ENCODE measurements around the gene BST2. TPM values are rescaled to one million over a fixed set of nuclear protein-coding genes. Genes with fewer than 3 reads are reported as not detected.

The BST2 gene
- total and polyA plus RNA-seq, 10 of the 15 experiments (the other 5 are each of a cell fraction or from before 2014, with no cell fraction given): 16.6 to 372 (median 264) TPM

DNA sequence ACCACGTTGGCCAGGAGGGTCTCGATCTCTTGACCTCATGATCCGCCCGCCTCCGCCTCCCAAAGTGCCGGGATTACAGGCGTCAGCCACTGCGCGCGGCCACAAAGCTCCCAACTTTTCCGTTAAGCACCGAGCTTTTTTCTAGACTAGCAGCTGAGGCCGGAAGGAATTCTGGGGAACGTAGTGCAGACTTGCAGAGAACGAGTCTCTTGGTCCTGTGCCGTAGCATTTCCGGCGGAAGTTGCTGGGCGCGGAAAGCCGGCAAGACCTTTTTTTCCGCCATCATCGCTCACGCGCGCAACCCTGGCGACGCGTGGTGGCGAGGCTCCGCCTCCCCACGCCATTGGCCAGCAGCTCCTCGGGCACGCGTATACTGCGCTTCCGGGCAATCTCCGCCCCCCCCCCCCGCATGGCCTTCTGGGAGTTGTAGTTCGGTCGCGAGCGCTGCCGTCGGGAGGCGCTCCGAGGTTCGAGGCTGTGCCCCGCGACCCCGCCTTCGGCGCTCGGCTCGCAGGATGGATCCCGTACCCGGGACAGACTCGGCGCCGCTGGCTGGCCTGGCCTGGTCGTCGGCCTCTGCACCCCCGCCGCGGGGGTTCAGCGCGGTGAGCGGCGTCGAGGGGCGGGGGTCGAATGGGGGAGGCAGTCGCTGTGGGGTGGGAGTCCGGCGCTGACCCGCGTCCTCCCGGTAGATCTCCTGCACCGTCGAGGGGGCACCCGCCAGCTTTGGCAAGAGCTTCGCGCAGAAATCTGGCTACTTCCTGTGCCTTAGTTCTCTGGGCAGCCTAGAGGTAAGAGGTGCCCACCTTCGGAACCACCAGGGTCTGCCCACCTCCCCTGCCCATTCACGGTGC is 14.4 kb upstream of the BST2 start, which contains the start of gene MVB12A (continued):
- TF ChIP-seq RB1 (IDR thresholded peaks at IDR 0.05; ENCODE audit: borderline replicate concordance) (0 out of 2 replicates have a peak, but pooled peaks have one; percentile 31), TBL1XR1 (IDR thresholded peaks at IDR 0.05; ENCODE audit: low read depth, low read length) (0 out of 2 replicates have a peak, but pooled peaks have one; percentile 6), E2F8 (IDR thresholded peaks at IDR 0.05; ENCODE audit: low read depth, partially characterized antibody) (peak; percentile 82), POLR2A (IDR thresholded peaks at IDR 0.05; ENCODE audit: low read depth, low read length) (peak; percentile 67), ELK1 (IDR thresholded peaks at IDR 0.05; ENCODE audit: low read depth, low read length) (peak; percentile 84), CREM (IDR thresholded peaks at IDR 0.05; ENCODE audit: low read depth) (peak; percentile 91), NRF1 (conservative IDR thresholded peaks at IDR 0.05; ENCODE audit: low read depth, low read length) (peak; percentile 59), IRF3 (IDR thresholded peaks at IDR 0.05) (peak; percentile 72; the same call in 1 of the 2 replicates), NBN (IDR thresholded peaks at IDR 0.05) (peak; percentile 56; the same call in 1 of the 2 replicates), TAF1 (IDR thresholded peaks at IDR 0.05; ENCODE audit: borderline replicate concordance, low read depth, low read length) (0 out of 2 replicates have a peak, but pooled peaks have one; percentile 17), RAD51 (IDR thresholded peaks at IDR 0.05) (peak; percentile 50; the same call in 1 of the 2 replicates), HDGF (IDR thresholded peaks at IDR 0.05) (peak; percentile 89; the same call in 1 of the 2 replicates), ETV6 (conservative IDR thresholded peaks at IDR 0.05 in 1 of 2, IDR thresholded peaks at IDR 0.05 in 1 of 2; ENCODE audit: borderline replicate concordance in 1 of 2, low read depth in 1 of 2) (0 out of 4 replicates have a peak, but pooled peaks of 1 of the 2 experiments have one; percentile 29), HCFC1 (IDR thresholded peaks at IDR 0.05; ENCODE audit: low read length) (peak; percentile 93), RELB (IDR thresholded peaks at IDR 0.05; ENCODE audit: low read depth) (peak; percentile 65), BHLHE40 (IDR thresholded peaks at IDR 0.05; ENCODE audit: borderline replicate concordance in 1 of 2, low read depth in 2 of 2, low read length in 1 of 2) (peak; percentile 95 to 98), POU2F2 (IDR thresholded peaks at IDR 0.05; ENCODE audit: borderline replicate concordance, low read depth, low read length) (peak; percentile 15; the same call in 1 of the 3 replicates)
- TF ChIP-seq, protein P1, sequence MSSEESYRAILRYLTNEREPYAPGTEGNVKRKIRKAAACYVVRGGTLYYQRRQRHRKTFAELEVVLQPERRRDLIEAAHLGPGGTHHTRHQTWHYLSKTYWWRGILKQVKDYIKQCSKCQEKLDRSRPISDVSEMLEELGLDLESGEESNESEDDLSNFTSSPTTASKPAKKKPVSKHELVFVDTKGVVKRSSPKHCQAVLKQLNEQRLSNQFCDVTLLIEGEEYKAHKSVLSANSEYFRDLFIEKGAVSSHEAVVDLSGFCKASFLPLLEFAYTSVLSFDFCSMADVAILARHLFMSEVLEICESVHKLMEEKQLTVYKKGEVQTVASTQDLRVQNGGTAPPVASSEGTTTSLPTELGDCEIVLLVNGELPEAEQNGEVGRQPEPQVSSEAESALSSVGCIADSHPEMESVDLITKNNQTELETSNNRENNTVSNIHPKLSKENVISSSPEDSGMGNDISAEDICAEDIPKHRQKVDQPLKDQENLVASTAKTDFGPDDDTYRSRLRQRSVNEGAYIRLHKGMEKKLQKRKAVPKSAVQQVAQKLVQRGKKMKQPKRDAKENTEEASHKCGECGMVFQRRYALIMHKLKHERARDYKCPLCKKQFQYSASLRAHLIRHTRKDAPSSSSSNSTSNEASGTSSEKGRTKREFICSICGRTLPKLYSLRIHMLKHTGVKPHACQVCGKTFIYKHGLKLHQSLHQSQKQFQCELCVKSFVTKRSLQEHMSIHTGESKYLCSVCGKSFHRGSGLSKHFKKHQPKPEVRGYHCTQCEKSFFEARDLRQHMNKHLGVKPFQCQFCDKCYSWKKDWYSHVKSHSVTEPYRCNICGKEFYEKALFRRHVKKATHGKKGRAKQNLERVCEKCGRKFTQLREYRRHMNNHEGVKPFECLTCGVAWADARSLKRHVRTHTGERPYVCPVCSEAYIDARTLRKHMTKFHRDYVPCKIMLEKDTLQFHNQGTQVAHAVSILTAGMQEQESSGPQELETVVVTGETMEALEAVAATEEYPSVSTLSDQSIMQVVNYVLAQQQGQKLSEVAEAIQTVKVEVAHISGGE (CRISPR knock-in tag; IDR thresholded peaks at IDR 0.05): peak; percentile 57; the same call in 1 of the 2 replicates
